Measurements from ENCODE around the gene CHERP. TPM values are rescaled to one million over a fixed set of nuclear protein-coding genes. Genes with fewer than 3 reads are reported as not detected.
"Not testable (repeated sequence)": the region's sequence is repeated elsewhere in the genome, so short reads cannot be mapped to it uniquely, and the experiment has no call there.

Gene CHERP
- total RNA-seq, 4 donors from 2014 or later, result 11.4 to 26.4 (median 22.4) TPM

DNA sequence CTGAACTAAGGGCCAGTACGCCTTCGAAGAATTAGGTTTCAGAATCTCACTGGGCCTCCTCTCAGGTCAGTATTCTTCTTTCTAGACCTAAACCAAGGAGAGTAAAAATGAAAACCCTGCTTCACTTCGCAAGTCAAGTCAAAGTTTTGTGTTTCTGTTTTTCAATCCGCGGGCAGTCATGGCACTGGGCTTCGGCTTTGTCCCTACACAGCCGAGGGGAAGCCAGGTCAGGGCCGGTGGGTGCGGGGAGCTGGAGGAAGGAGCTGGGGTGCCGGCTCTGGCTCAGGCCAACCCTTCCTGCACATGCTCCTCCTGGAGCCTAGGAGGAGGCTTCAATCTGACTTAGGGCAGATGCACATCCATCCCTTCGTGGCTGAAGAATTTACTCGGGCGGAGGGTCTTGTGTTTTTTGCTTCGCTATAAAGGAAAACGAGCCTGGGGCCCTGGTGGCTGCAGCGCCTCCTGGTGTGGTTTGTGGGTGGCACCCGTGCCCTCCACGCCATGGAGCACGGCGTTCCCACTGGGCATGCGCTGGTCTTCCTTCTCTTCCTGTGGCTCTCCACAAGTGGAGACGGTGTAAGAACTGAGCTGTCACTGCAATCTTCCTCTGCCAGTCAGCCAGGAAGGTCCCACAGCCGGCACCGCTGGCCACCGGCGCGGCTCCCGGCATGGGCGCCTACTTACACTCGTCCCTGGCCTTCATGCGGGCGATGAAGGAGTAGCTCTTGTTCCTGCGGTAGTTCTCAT is 23.6 kb downstream of the CHERP start:
- H3K27me3 ChIP-seq, result no peaks in the 10 kb centered on the region
- TF ChIP-seq POLR2A (IDR thresholded peaks at IDR 0.05), result no peak
- TF ChIP-seq, protein P1, sequence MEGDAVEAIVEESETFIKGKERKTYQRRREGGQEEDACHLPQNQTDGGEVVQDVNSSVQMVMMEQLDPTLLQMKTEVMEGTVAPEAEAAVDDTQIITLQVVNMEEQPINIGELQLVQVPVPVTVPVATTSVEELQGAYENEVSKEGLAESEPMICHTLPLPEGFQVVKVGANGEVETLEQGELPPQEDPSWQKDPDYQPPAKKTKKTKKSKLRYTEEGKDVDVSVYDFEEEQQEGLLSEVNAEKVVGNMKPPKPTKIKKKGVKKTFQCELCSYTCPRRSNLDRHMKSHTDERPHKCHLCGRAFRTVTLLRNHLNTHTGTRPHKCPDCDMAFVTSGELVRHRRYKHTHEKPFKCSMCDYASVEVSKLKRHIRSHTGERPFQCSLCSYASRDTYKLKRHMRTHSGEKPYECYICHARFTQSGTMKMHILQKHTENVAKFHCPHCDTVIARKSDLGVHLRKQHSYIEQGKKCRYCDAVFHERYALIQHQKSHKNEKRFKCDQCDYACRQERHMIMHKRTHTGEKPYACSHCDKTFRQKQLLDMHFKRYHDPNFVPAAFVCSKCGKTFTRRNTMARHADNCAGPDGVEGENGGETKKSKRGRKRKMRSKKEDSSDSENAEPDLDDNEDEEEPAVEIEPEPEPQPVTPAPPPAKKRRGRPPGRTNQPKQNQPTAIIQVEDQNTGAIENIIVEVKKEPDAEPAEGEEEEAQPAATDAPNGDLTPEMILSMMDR (IDR thresholded peaks at IDR 0.05), result no peak
- H3K27ac ChIP-seq, result no peak overlapping the region
- no peak for DNase-seq
- H3K4me1 ChIP-seq, result no peaks in the 10 kb centered on the region
- no peaks in the 10 kb centered on the region for H3K9me3 ChIP-seq
- H3K36me3 ChIP-seq, result peaks cover 0 to 75% (median 0%) of the 10 kb centered on the region in 3 donors
- H3K4me3 ChIP-seq, result no peak overlapping the region

GRCh38 chr19:16518061-16518460 is 24.2 kb downstream of the CHERP start:
- Histone ChIP-seq H3K27ac (no peak overlapping the region), H3K27me3 (no peaks in the 10 kb centered on the region), H3K36me3 (peaks cover 0 to 74% (median 0%) of the 10 kb centered on the region in 3 donors), H3K4me3 (no peak overlapping the region), H3K9me3 (no peaks in the 10 kb centered on the region), H3K4me1 (no peaks in the 10 kb centered on the region)
- no peak for DNase-seq
- TF ChIP-seq POLR2A (IDR thresholded peaks at IDR 0.05), result no peak
- TF ChIP-seq, protein P1 (IDR thresholded peaks at IDR 0.05), result no peak

DNA sequence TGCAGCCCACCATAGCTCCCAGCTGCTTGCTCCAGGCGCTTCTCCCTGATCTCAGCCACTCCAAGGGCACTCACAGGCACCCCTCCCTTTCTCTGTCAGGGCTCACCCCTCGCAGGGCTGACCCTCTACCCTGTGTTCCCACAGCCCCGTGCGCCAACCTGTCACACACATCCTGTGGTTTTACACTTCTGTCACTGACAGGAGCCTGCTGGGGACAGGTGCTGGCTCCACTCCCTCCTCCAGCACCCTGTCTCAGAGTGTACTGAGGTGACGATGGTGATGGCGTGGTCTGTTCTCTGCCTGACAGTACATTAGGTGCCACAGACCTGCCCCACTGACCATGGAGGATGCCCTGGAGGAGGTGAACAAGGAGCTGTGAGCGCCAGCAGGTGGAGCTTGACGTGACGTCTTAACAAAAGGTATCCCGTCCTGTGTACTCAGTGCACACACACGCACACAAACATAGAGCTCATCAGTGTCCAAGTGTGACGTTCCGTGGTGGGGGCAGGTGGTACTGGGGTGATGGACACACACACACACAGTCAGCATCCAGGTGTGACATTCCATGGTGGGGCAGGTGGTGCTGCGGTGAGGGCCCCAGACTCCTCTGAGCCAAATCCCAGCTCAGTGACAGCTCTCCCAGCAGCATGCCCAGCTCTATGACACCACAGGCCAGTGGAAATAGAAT is 25.2 kb downstream of the CHERP start:
- Histone ChIP-seq H3K27me3 (no peaks in the 10 kb centered on the region), H3K27ac (no peak overlapping the region), H3K4me1 (no peaks in the 10 kb centered on the region), H3K4me3 (no peak overlapping the region), H3K36me3 (peaks cover 0 to 64% (median 0%) of the 10 kb centered on the region in 3 donors), H3K9me3 (no peaks in the 10 kb centered on the region)
- DNase-seq, result no peak
- TF ChIP-seq, protein P1 (IDR thresholded peaks at IDR 0.05), result no peak
- no peak for TF ChIP-seq POLR2A (IDR thresholded peaks at IDR 0.05)

GRCh38 chr19:16516381-16516780 is 25.9 kb downstream of the CHERP start:
- Histone ChIP-seq H3K27ac (no peak overlapping the region), H3K4me1 (no peaks in the 10 kb centered on the region), H3K4me3 (no peak overlapping the region), H3K27me3 (no peaks in the 10 kb centered on the region), H3K36me3 (peaks cover 0 to 57% (median 0%) of the 10 kb centered on the region in 3 donors), H3K9me3 (no peaks in the 10 kb centered on the region)
- TF ChIP-seq, protein P1 (IDR thresholded peaks at IDR 0.05), result no peak
- no peak for TF ChIP-seq POLR2A (IDR thresholded peaks at IDR 0.05)
- no peak for DNase-seq

DNA sequence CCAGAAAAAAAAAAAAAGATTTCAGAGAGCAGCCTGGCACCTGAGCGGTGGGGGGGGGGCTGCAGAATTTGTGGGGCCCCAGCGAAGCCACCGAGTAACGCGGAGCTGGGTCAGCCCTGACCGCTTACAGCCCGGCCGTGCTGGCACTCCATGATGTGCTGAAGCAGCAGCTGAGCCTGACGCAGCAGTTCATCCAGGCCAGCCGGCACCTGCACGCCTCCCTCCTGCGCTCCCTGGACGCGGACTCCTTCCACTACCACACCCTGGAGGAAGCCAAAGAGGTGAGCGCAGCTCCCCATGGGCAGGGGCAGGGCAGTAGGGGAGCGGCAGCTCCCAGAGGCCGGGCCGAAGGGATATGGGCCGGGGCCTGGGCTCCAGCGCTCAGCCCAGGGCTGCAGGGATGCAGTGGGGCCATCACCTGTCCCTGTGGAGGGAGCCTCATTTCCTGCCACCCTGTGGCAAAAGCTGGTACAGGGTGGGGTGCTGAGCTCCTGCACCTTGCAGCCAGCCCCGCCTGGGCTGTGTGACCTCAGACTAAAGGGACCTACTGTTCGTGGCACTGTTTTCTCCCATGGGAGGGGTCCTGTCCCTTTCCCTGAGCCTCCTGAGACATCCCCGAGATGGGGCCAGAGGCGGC is 27.7 kb downstream of the CHERP start:
- peaks cover 0 to 48% (median 0%) of the 10 kb centered on the region in 3 donors for H3K36me3 ChIP-seq
- no peaks in the 10 kb centered on the region for H3K9me3 ChIP-seq
- H3K27ac ChIP-seq, result no peak overlapping the region
- no peaks in the 10 kb centered on the region for H3K27me3 ChIP-seq
- H3K4me1 ChIP-seq, result no peaks in the 10 kb centered on the region
- no peak overlapping the region for H3K4me3 ChIP-seq
- TF ChIP-seq POLR2A (IDR thresholded peaks at IDR 0.05), result no peak
- TF ChIP-seq, protein P1 (IDR thresholded peaks at IDR 0.05), result no peak
- no peak for DNase-seq

- peaks cover 0 to 29% (median 0%) of the 10 kb centered on the region in 3 donors for H3K36me3 ChIP-seq
- not testable (repeated sequence) for DNase-seq, H3K4me1 ChIP-seq, H3K9me3 ChIP-seq, H3K27me3 ChIP-seq, H3K4me3 ChIP-seq, H3K27ac ChIP-seq
Observed at GRCh38 chr19:16512611-16513010, 29.6 kb downstream of the CHERP start.

Data from Peyer's patch (tissue), 4 donors.